ENCODE results near the gene PHF23. TPM values are rescaled to one million over a fixed set of nuclear protein-coding genes. Genes with fewer than 3 reads are reported as not detected.
A peak's percentile ranks its signal among the peaks of the same experiment; 100 is the strongest.

Gene PHF23
- total and polyA plus RNA-seq, 9 of the 15 experiments (the other 6 are each of a cell fraction or from before 2014, with no cell fraction given): 7.4 to 87.5 (median 33.7) TPM

- TF ChIP-seq MYBL2 (IDR thresholded peaks at IDR 0.05; ENCODE audit: low read depth) (no peak), MYBL2 (CRISPR knock-in tag; IDR thresholded peaks at IDR 0.05; ENCODE audit: borderline replicate concordance) (no peak), RBM34 (IDR thresholded peaks at IDR 0.05; ENCODE audit: borderline replicate concordance, insufficient read depth, low read length) (no peak), TOE1 (IDR thresholded peaks at IDR 0.05; ENCODE audit: borderline replicate concordance) (no peak), TOE1 (CRISPR knock-in tag; IDR thresholded peaks at IDR 0.05; ENCODE audit: borderline replicate concordance, low read depth) (no peak), GATAD2A (IDR thresholded peaks at IDR 0.05) (no peak)
Observed at GRCh38 chr17:7203391-7203790, 35.9 kb downstream of the PHF23 start (continued).

- H2AFZ ChIP-seq (ENCODE audit: low read depth, low read length): no peak overlapping the region
- WGBS (ENCODE audit: insufficient coverage, low coverage, missing lambda C conversion rate): 83% methylated on average over 20 of the region's 22 CpGs
- DNase-seq (ENCODE audit: extremely low read depth in 1 of 4, low spot score in 3 of 4) (no peak), ATAC-seq (no peak), FAIRE-seq (no peak)
- H3K9me1 ChIP-seq (ENCODE audit: control insufficient read depth, insufficient read depth, low read length): peaks cover 3% of the 10 kb centered on the region
- peak overlapping the region in 1 of 2 experiments; percentile 45; a peak in 1 of 4 replicates for H3K9ac ChIP-seq (ENCODE audit: insufficient read depth in 1 of 2, low read depth in 2 of 2, low read length in 2 of 2)
- no peaks in the 10 kb centered on the region for H3K79me2 ChIP-seq (ENCODE audit: control insufficient read depth, insufficient read depth, low read length)
- POLR2A ChIA-PET: no interaction called here
- H3K36me3 ChIP-seq (ENCODE audit: control insufficient read depth, insufficient read depth, low read length): peaks cover 20% of the 10 kb centered on the region; the same call in 1 of the 3 replicates
- no peaks in the 10 kb centered on the region; a peak in 2 of 5 replicates for H3K4me1 ChIP-seq (replicated peaks in 1 of 2; ENCODE audit: control insufficient read depth in 2 of 2, insufficient read depth in 2 of 2, low read length in 2 of 2)
- in situ Hi-C loops (cut with MboI) (no loop called here), intact Hi-C loops (cut with micrococcal nuclease) (no loop called here)
- no peak for TF ChIP-seq ZBTB17 (CRISPR knock-in tag; IDR thresholded peaks at IDR 0.05)
- no peak for TF ChIP-seq FIP1L1 (IDR thresholded peaks at IDR 0.05; ENCODE audit: low read depth, low read length, poor library complexity, severe bottlenecking)
- no peak for TF ChIP-seq NR2C2 (CRISPR knock-in tag; IDR thresholded peaks at IDR 0.05)
- no peak for TF ChIP-seq NR2C2 (tag; IDR thresholded peaks at IDR 0.05)
- no peak for TF ChIP-seq ZBTB26 (CRISPR knock-in tag; IDR thresholded peaks at IDR 0.05)
- no peak for TF ChIP-seq KAT2B (IDR thresholded peaks at IDR 0.05; ENCODE audit: low read depth, low read length)
- no peak for TF ChIP-seq KLF10 (CRISPR knock-in tag; IDR thresholded peaks at IDR 0.05)
- TF ChIP-seq ELF2 (CRISPR knock-in tag; IDR thresholded peaks at IDR 0.05): no peak
- no peak for TF ChIP-seq PHF8 (IDR thresholded peaks at IDR 0.05; ENCODE audit: borderline replicate concordance, low read length)
- TF ChIP-seq ARNT (IDR thresholded peaks at IDR 0.05): no peak
- no peak for TF ChIP-seq HNRNPUL1 (IDR thresholded peaks at IDR 0.05; ENCODE audit: low read length)
- no peaks in the 10 kb centered on the region for H3K9me3 ChIP-seq (replicated peaks; ENCODE audit: control insufficient read depth, insufficient read depth, low read depth, low read length)
- no peaks in the 10 kb centered on the region for H3K27me3 ChIP-seq (ENCODE audit: control insufficient read depth in 2 of 2, insufficient read depth in 2 of 2, low read length in 2 of 2)
- no peaks in the 10 kb centered on the region for H4K20me1 ChIP-seq (replicated peaks; ENCODE audit: control insufficient read depth, insufficient read depth, low read length)
- no peak overlapping the region for H3K27ac ChIP-seq (ENCODE audit: extremely low read depth, low read depth, low read length)
- no peak overlapping the region for H3K4me3 ChIP-seq
- no peak overlapping the region for H3K4me2 ChIP-seq (ENCODE audit: insufficient read depth, low read length)
- no TSS peak for BruUV-seq (replicated peaks)
- CTCF ChIA-PET (ENCODE audit: low intra/inter-chr PET ratio): no interaction called here
Observed at GRCh38 chr17:7196651-7197401, 42.4 kb downstream of the PHF23 start.

Data from K562 (cell line).